ACC112 (cell line): ENCODE measurements around the gene TRPM3.
A peak's percentile ranks its signal among the peaks of the same experiment; 100 is the strongest.

Experiments used
- H2AFZ ChIP-seq: fragments of 200-600 bp; sonication (generic); one replicate; pipeline ENCODE4 v1.6.0; 2017; ENCODE audit warnings: antibody characterized with exemption, low read length; ENCODE audit not compliant: unreplicated experiment
- H3K27ac ChIP-seq: fragments of 200-600 bp; sonication (generic); 2 replicates; pipeline ENCODE4 v1.5.1; 2014; ENCODE audit warnings: low read depth, mild to moderate bottlenecking, antibody characterized with exemption, low read length, moderate library complexity
- H3K27me3 ChIP-seq: fragments of 200-600 bp; sonication (generic); 2 replicates; pipeline ENCODE4 v1.6.1; 2014; ENCODE audit warnings: mild to moderate bottlenecking, antibody characterized with exemption, low read length, moderate library complexity, mixed read lengths; ENCODE audit not compliant: insufficient read depth
- H3K36me3 ChIP-seq: fragments of 200-600 bp; sonication (generic); 2 replicates; pipeline ENCODE4 v1.6.1; 2016; ENCODE audit warnings: mild to moderate bottlenecking, antibody characterized with exemption, low read length, moderate library complexity, mixed read lengths; ENCODE audit not compliant: insufficient read depth
- H3K4me1 ChIP-seq: fragments of 200-600 bp; sonication (generic); one replicate; pipeline ENCODE4 v1.6.1; 2016; ENCODE audit warnings: low read length, mixed read lengths; ENCODE audit not compliant: insufficient read depth, unreplicated experiment, control insufficient read depth
- H3K4me3 ChIP-seq: fragments of 200-600 bp; sonication (generic); 2 replicates; pipeline ENCODE4 v1.5.1; 2014; ENCODE audit warnings: mild to moderate bottlenecking, low read depth, low read length
- H3K79me2 ChIP-seq: fragments of 200-600 bp; sonication (generic); one replicate; pipeline ENCODE4 v1.6.0; 2016; ENCODE audit warnings: low read length; ENCODE audit not compliant: control insufficient read depth, unreplicated experiment, insufficient read depth

Gene TRPM3

GRCh38 chr9:70519912-70520724 is 601.3 kb downstream of the TRPM3 start:
- Histone ChIP-seq H3K79me2 (no peaks in the 10 kb centered on the region), H2AFZ (peak overlapping the region; percentile 45), H3K27ac (no peak overlapping the region), H3K4me3 (no peak overlapping the region), H3K36me3 (no peaks in the 10 kb centered on the region), H3K4me1 (peaks cover 2% of the 10 kb centered on the region), H3K27me3 (no peaks in the 10 kb centered on the region)

- Histone ChIP-seq H3K79me2 (no peaks in the 10 kb centered on the region), H3K27ac (no peak overlapping the region), H2AFZ (no peak overlapping the region), H3K4me1 (no peaks in the 10 kb centered on the region), H3K27me3 (no peaks in the 10 kb centered on the region), H3K36me3 (no peaks in the 10 kb centered on the region), H3K4me3 (no peak overlapping the region)
Measured at GRCh38 chr9:70517926-70518610, 603.4 kb downstream of the TRPM3 start.

- Histone ChIP-seq H3K27ac (no peak overlapping the region), H3K4me1 (no peaks in the 10 kb centered on the region), H3K4me3 (no peak overlapping the region), H2AFZ (no peak overlapping the region), H3K79me2 (no peaks in the 10 kb centered on the region), H3K36me3 (no peaks in the 10 kb centered on the region), H3K27me3 (no peaks in the 10 kb centered on the region)
Measured at GRCh38 chr9:70514273-70514672, 607.1 kb downstream of the TRPM3 start.

DNA sequence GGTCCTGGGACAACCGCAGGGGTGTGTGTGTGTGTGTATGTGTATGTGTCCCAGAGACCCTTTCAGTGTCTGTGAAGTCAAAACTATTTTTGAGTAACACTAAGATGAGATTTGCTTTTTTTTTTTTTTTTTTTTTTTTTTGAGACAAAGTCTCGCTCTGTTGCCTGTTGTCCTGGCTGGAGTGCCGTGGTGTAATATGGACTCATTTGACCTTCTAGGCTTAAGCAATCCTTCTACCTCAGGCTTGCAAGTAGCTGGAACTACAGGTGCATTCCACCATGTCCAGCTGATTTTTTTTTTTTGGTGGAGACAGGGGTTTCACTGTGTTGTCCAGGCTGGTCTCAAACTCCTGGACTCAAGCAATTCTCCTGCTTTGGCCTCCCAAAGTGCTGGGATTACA is 609.6 kb downstream of the TRPM3 start:
- no peaks in the 10 kb centered on the region for H3K4me1 ChIP-seq
- H3K27me3 ChIP-seq, result no peaks in the 10 kb centered on the region
- no peak overlapping the region for H3K4me3 ChIP-seq
- H3K79me2 ChIP-seq, result no peaks in the 10 kb centered on the region
- H2AFZ ChIP-seq, result no peak overlapping the region
- H3K27ac ChIP-seq, result no peak overlapping the region
- no peaks in the 10 kb centered on the region for H3K36me3 ChIP-seq

DNA sequence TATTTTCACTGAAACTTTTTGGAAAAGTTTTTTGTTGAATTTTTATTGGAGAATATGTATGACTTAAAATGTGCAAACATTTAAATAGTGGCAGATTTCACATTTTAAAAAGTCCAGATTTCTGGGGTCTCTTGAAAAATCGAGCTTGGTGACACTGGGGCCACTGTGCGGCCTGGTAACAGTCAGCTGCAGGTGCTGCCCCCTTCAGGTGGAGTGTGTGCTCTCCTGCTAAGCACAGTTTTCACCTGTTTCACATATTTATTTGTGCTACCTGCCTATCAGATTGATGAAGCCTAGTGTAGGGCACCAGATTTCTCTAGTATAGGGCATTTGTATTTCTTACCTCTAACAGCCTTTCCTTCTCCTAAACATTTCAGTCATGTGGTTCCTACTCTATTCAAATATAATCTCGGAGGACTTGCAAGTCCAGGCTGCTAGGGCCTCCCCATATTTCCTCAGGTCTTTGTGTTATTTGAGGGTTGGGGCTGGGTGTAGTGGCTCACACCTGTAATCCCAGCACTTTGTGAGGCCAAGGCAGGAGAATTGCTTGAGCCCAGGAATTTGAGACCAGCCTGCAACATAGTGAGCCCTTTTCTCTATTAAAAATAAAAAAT is 611.2 kb downstream of the TRPM3 start:
- no peaks in the 10 kb centered on the region for H3K27me3 ChIP-seq
- no peaks in the 10 kb centered on the region for H3K79me2 ChIP-seq
- H2AFZ ChIP-seq, result no peak overlapping the region
- H3K4me1 ChIP-seq, result peaks cover under 1% of the 10 kb centered on the region
- H3K4me3 ChIP-seq, result no peak overlapping the region
- H3K27ac ChIP-seq, result no peak overlapping the region
- no peaks in the 10 kb centered on the region for H3K36me3 ChIP-seq

GRCh38 chr9:70506159-70506558 is 615.3 kb downstream of the TRPM3 start:
- no peak overlapping the region for H2AFZ ChIP-seq
- H3K79me2 ChIP-seq, result no peaks in the 10 kb centered on the region
- H3K4me3 ChIP-seq, result no peak overlapping the region
- no peaks in the 10 kb centered on the region for H3K27me3 ChIP-seq
- H3K36me3 ChIP-seq, result no peaks in the 10 kb centered on the region
- H3K4me1 ChIP-seq, result peaks cover 10% of the 10 kb centered on the region
- no peak overlapping the region for H3K27ac ChIP-seq

- Histone ChIP-seq H3K4me3 (no peak overlapping the region), H3K4me1 (peaks cover 10% of the 10 kb centered on the region), H2AFZ (peak overlapping the region; percentile 74), H3K36me3 (no peaks in the 10 kb centered on the region), H3K79me2 (no peaks in the 10 kb centered on the region), H3K27ac (peak overlapping the region; percentile 9; the same call in 1 of the 2 replicates), H3K27me3 (no peaks in the 10 kb centered on the region)
Measured at GRCh38 chr9:70504834-70505233, 616.6 kb downstream of the TRPM3 start.

DNA sequence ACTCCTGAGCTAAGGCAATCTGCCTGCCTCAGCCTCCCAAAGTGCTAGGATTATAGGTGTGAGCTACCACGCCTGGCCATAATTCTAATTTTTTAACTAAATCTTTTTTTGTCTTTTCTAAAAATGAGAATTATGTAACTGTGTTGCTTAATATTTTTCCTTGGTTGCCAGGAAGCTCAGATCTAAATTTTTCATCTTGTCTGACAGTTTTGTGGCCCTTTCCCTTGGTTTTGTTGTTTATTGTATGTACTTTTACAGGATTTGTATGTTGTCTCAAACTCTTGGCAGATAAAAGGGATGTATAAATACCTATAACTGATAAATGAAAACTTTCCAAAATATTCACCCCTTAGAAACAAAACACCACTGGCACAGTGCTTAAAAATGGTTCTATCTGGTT is 618.7 kb downstream of the TRPM3 start:
- H3K4me3 ChIP-seq, result no peak overlapping the region
- peaks cover 10% of the 10 kb centered on the region for H3K4me1 ChIP-seq
- 0 out of 2 replicates have a peak overlapping the region, but pooled peaks have one; percentile 21 for H3K27ac ChIP-seq
- no peaks in the 10 kb centered on the region for H3K79me2 ChIP-seq
- H3K27me3 ChIP-seq, result no peaks in the 10 kb centered on the region
- H3K36me3 ChIP-seq, result no peaks in the 10 kb centered on the region
- H2AFZ ChIP-seq, result no peak overlapping the region

- peaks cover 10% of the 10 kb centered on the region for H3K4me1 ChIP-seq
Measured at GRCh38 chr9:70500793-70501192, 620.6 kb downstream of the TRPM3 start.

DNA sequence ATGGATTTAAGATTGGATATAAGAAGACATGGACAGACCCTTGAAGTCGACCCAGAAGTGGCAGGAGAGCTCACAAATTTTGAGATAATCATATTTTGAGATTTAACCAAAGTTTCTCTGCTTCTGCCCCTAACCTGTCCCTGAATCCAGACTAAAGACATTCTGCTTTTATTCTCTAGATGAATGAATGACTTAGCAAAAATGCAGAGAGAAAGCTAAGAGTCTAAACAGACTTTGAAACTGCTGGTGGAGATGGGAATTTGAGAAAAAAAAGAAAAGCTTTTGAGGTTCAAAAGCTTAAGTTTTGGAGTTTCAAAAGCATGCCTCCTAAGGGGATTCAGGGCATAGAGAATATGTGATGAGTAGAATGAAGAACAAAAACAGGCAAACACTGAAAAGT is 621.8 kb downstream of the TRPM3 start:
- H3K27ac ChIP-seq, result no peak overlapping the region
- H3K4me1 ChIP-seq, result peaks cover 3% of the 10 kb centered on the region
- H3K79me2 ChIP-seq, result no peaks in the 10 kb centered on the region
- H3K36me3 ChIP-seq, result no peaks in the 10 kb centered on the region
- H2AFZ ChIP-seq, result no peak overlapping the region
- H3K27me3 ChIP-seq, result no peaks in the 10 kb centered on the region
- H3K4me3 ChIP-seq, result no peak overlapping the region

More at GRCh38 chr9:70500793-70501192, 620.6 kb downstream of the TRPM3 start:
- Histone ChIP-seq H3K79me2 (no peaks in the 10 kb centered on the region), H3K27ac (no peak overlapping the region), H3K4me3 (no peak overlapping the region), H2AFZ (no peak overlapping the region), H3K27me3 (no peaks in the 10 kb centered on the region), H3K36me3 (no peaks in the 10 kb centered on the region)
